ENCODE measurements around the gene PRKCA.

Gene PRKCA

DNA sequence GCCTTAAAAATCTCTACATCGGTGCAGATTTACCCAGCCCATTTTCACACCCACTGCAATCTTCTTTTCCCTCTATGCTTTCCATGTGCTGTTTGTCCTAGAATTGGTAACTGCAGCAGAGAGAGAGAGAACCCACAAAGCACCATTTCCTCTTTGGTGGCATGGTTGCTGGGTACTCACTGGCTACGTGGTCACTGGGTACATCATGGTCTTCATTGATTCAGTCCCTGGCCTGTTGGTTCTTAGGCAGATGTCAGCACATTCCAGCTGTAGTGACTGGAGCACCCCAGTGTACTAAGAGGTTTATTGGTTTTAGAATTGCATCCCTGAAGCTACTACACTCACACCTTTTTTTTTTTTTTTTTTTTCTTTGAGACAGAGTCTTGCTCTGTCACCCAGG lies 376.4 kb downstream of the PRKCA start:
- no peak for DNase-seq (ENCODE audit: low read depth)
- TF ChIP-seq, protein P1, sequence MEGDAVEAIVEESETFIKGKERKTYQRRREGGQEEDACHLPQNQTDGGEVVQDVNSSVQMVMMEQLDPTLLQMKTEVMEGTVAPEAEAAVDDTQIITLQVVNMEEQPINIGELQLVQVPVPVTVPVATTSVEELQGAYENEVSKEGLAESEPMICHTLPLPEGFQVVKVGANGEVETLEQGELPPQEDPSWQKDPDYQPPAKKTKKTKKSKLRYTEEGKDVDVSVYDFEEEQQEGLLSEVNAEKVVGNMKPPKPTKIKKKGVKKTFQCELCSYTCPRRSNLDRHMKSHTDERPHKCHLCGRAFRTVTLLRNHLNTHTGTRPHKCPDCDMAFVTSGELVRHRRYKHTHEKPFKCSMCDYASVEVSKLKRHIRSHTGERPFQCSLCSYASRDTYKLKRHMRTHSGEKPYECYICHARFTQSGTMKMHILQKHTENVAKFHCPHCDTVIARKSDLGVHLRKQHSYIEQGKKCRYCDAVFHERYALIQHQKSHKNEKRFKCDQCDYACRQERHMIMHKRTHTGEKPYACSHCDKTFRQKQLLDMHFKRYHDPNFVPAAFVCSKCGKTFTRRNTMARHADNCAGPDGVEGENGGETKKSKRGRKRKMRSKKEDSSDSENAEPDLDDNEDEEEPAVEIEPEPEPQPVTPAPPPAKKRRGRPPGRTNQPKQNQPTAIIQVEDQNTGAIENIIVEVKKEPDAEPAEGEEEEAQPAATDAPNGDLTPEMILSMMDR (IDR thresholded peaks at IDR 0.05; ENCODE audit: low read length, missing control alignments) = no peak
- H3K4me3 ChIP-seq (replicated peaks; ENCODE audit: low read depth, low read length) = no peak overlapping the region

GRCh38 chr17:66679631-66680517 lies 377.5 kb downstream of the PRKCA start:
- TF ChIP-seq, protein P1 (IDR thresholded peaks at IDR 0.05; ENCODE audit: low read length, missing control alignments) = no peak
- DNase-seq (ENCODE audit: low read depth) = no peak
- no peak overlapping the region for H3K4me3 ChIP-seq (replicated peaks; ENCODE audit: low read depth, low read length)

- no peak for DNase-seq (ENCODE audit: low read depth)
- TF ChIP-seq, protein P1 (IDR thresholded peaks at IDR 0.05; ENCODE audit: low read length, missing control alignments) = no peak
Measured at GRCh38 chr17:66682283-66682682, 379.9 kb downstream of the PRKCA start.

DNA sequence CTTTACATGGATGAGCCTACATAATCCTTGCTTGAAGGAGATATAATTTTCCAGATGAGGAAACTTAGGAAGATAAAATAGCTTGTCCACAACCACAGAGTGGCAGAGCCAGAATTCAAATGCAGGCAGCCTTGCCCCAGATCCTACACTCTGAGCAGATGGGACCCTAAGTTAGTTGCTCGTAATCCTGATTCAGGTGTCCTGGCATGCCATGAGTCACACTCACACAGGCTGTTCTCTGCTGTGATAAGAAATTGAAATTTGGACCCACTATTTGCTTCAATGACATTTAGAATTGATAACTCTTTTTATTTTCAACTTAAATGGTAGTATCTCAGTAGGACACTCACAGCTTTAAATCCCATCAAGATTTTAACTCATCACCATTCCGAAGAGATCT lies 381.8 kb downstream of the PRKCA start:
- H3K4me3 ChIP-seq (replicated peaks; ENCODE audit: low read depth, low read length) = no peak overlapping the region
- no peak for DNase-seq (ENCODE audit: low read depth)
- TF ChIP-seq, protein P1 (IDR thresholded peaks at IDR 0.05; ENCODE audit: low read length, missing control alignments) = no peak

More at GRCh38 chr17:66682283-66682682, 379.9 kb downstream of the PRKCA start:
- H3K4me3 ChIP-seq (replicated peaks; ENCODE audit: low read depth, low read length) = no peak overlapping the region

- no peak for DNase-seq (ENCODE audit: low read depth)
- H3K4me3 ChIP-seq (replicated peaks; ENCODE audit: low read depth, low read length) = no peak overlapping the region
- TF ChIP-seq, protein P1 (IDR thresholded peaks at IDR 0.05; ENCODE audit: low read length, missing control alignments) = no peak
Measured at GRCh38 chr17:66684731-66685130, 382.3 kb downstream of the PRKCA start.

- DNase-seq (ENCODE audit: low read depth) = no peak
- no peak overlapping the region for H3K4me3 ChIP-seq (replicated peaks; ENCODE audit: low read depth, low read length)
- TF ChIP-seq, protein P1 (IDR thresholded peaks at IDR 0.05; ENCODE audit: low read length, missing control alignments) = no peak
Measured at GRCh38 chr17:66686601-66687000, 384.2 kb downstream of the PRKCA start.
